Measurements from ENCODE around the gene IGF1R. TPM values are rescaled to one million over a fixed set of nuclear protein-coding genes. Genes with fewer than 3 reads are reported as not detected.

IGF1R gene
- polyA plus RNA-seq, 1 experiment: 36.2 TPM

DNA sequence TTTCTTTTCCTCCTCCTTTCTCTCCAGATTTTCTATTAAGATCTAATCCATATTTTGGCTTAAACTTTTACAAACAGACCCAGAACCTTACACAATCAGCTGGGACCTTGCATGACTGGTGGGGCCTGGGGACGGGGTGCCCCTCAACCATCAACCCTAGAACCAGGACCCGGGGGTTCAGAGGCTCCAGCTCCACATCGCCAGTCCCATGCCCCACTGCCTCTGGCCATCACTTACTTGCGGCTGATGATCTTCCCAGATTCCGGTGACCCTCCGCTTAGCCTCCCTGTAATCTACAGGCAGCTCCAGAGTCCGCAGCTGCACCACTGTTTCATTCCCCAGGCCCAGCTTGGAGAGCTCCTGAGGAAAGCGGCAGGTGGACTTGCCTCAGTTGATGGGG, 322.5 kb downstream of the IGF1R start:
- TF ChIP-seq CTCF (IDR thresholded peaks at IDR 0.05; ENCODE audit: insufficient read depth, low read depth, low read length): no peak
- DNase-seq (ENCODE audit: low read depth): no peak
- ChIA-PET POLR2A (no interaction called here), CTCF (no interaction called here)
- Histone ChIP-seq H3K27me3 (ENCODE audit: control insufficient read depth, insufficient read depth, low read length) (no peaks in the 10 kb centered on the region), H3K4me3 (ENCODE audit: low read depth, low read length) (no peak overlapping the region), H3K36me3 (ENCODE audit: control insufficient read depth, insufficient read depth, low read length) (no peaks in the 10 kb centered on the region)

DNA sequence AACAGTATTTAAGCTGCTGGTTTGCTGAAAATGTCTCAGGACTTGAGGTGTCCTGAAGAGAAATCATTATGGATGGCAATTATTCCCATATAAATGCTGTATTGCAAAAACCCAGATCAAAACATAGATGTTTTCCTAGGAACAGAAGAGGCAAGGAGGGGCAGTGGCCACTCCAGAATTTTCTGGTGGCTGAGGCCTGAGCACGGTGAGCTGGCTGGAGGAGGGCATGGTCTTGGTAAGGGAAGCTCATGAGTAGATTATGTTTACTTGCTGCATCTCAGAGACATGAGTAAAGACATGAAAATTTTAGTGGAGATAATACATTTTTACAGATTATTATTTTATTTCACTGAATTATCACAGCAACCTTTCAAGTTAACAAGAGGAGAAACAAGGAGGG, 328.2 kb downstream of the IGF1R start:
- ChIA-PET CTCF (no interaction called here), POLR2A (interaction anchor here (0.6 kb wide), 1 partner anchor 257 kb away, joined by 3 read pairs; no protein-coding TSS in a partner anchor)
- no peak for TF ChIP-seq CTCF (IDR thresholded peaks at IDR 0.05; ENCODE audit: insufficient read depth, low read depth, low read length)
- no peaks in the 10 kb centered on the region for H3K36me3 ChIP-seq (ENCODE audit: control insufficient read depth, insufficient read depth, low read length)
- DNase-seq (ENCODE audit: low read depth): no peak
- no peaks in the 10 kb centered on the region for H3K27me3 ChIP-seq (ENCODE audit: control insufficient read depth, insufficient read depth, low read length)
- H3K4me3 ChIP-seq (ENCODE audit: low read depth, low read length): no peak overlapping the region

- no peak for TF ChIP-seq CTCF (IDR thresholded peaks at IDR 0.05; ENCODE audit: insufficient read depth, low read depth, low read length)
- ChIA-PET POLR2A (no interaction called here), CTCF (no interaction called here)
- Histone ChIP-seq H3K36me3 (ENCODE audit: control insufficient read depth, insufficient read depth, low read length) (no peaks in the 10 kb centered on the region), H3K27me3 (ENCODE audit: control insufficient read depth, insufficient read depth, low read length) (no peaks in the 10 kb centered on the region), H3K4me3 (ENCODE audit: low read depth, low read length) (no peak overlapping the region)
- DNase-seq (ENCODE audit: low read depth): no peak
Measured at GRCh38 chr15:98977441-98977840, 329.1 kb downstream of the IGF1R start.

- POLR2A ChIA-PET: no interaction called here
- CTCF ChIA-PET: no interaction called here
- no peaks in the 10 kb centered on the region for H3K36me3 ChIP-seq (ENCODE audit: control insufficient read depth, insufficient read depth, low read length)
- no peak for TF ChIP-seq CTCF (IDR thresholded peaks at IDR 0.05; ENCODE audit: insufficient read depth, low read depth, low read length)
- no peaks in the 10 kb centered on the region for H3K27me3 ChIP-seq (ENCODE audit: control insufficient read depth, insufficient read depth, low read length)
- no peak overlapping the region for H3K4me3 ChIP-seq (ENCODE audit: low read depth, low read length)
- no peak for DNase-seq (ENCODE audit: low read depth)
Measured at GRCh38 chr15:98978153-98978552, 329.8 kb downstream of the IGF1R start.

- Histone ChIP-seq H3K4me3 (ENCODE audit: low read depth, low read length) (no peak overlapping the region), H3K36me3 (ENCODE audit: control insufficient read depth, insufficient read depth, low read length) (no peaks in the 10 kb centered on the region), H3K27me3 (ENCODE audit: control insufficient read depth, insufficient read depth, low read length) (no peaks in the 10 kb centered on the region)
- ChIA-PET CTCF (no interaction called here), POLR2A (no interaction called here)
- DNase-seq (ENCODE audit: low read depth): no peak
- no peak for TF ChIP-seq CTCF (IDR thresholded peaks at IDR 0.05; ENCODE audit: insufficient read depth, low read depth, low read length)
Measured at GRCh38 chr15:98980899-98981228, 332.5 kb downstream of the IGF1R start.
